ENCODE data around the gene ARF1.

Gene ARF1

DNA sequence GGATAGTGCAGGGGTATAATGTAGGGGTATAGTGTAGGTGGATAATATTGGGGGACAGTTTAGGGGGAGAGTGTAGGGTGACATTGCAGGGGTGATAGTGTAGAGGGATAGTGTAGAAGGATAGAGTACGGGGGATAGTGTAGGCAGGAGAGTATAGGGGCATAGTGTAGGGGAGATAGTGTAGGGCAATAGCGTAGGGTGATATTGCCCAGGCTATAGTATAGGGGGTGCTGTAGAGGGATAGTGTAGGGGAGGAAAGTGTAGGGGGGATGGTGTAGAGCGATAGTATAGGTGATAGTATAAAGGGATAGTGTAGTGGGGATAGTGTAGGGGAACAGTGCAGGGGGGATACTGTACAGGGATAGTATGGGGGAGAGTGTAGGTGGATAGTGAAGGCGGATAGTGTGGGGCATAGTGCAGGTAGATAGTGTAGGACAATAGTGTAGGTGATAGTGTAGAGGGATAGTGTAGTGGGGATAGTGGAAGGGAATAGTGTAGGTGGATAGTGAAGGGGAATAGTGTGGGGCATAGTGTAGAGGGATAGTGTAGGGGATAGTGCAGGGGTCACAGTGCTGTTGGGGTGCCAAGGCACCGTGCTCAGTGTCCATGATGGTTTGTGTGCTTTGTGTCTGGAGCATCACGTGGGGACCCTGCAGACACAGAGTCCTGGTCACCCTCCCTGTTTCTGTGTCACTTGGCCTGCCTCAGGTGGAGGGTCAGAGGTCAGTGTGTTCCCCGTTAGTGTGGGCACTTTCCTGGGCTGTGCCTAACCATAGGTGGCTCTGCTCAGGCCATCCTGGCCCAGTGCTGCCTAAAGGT is 10.5 kb upstream of the ARF1 start:
- no peak for DNase-seq (ENCODE audit: low read depth)
- no peak overlapping the region for H3K4me3 ChIP-seq (ENCODE audit: low read depth, low read length)
- TF ChIP-seq, protein P1, sequence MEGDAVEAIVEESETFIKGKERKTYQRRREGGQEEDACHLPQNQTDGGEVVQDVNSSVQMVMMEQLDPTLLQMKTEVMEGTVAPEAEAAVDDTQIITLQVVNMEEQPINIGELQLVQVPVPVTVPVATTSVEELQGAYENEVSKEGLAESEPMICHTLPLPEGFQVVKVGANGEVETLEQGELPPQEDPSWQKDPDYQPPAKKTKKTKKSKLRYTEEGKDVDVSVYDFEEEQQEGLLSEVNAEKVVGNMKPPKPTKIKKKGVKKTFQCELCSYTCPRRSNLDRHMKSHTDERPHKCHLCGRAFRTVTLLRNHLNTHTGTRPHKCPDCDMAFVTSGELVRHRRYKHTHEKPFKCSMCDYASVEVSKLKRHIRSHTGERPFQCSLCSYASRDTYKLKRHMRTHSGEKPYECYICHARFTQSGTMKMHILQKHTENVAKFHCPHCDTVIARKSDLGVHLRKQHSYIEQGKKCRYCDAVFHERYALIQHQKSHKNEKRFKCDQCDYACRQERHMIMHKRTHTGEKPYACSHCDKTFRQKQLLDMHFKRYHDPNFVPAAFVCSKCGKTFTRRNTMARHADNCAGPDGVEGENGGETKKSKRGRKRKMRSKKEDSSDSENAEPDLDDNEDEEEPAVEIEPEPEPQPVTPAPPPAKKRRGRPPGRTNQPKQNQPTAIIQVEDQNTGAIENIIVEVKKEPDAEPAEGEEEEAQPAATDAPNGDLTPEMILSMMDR (IDR thresholded peaks at IDR 0.05; ENCODE audit: low read depth, low read length, missing control alignments): no peak

DNA sequence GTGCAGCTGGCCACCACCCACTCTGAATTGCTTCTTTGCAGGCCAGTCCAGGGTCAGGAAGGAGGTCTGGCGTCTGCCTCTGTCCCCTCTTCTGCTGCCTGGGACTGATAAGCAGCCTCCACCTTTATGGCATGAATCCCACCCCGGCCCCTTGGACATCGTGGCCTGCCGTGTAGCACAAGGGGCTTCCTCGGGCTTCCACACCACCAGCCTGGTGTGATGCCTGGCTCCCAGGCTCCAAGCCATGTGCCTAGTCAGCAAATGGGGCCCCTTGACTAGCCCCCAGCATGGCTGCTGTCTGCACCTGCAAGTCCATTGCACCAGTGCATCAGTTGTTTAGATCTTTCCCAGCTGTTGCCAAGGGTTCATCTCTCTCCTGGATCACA is 9.9 kb upstream of the ARF1 start:
- TF ChIP-seq, protein P1 (IDR thresholded peaks at IDR 0.05; ENCODE audit: low read depth, low read length, missing control alignments): no peak
- no peak overlapping the region for H3K4me3 ChIP-seq (ENCODE audit: low read depth, low read length)
- no peak for DNase-seq (ENCODE audit: low read depth)

DNA sequence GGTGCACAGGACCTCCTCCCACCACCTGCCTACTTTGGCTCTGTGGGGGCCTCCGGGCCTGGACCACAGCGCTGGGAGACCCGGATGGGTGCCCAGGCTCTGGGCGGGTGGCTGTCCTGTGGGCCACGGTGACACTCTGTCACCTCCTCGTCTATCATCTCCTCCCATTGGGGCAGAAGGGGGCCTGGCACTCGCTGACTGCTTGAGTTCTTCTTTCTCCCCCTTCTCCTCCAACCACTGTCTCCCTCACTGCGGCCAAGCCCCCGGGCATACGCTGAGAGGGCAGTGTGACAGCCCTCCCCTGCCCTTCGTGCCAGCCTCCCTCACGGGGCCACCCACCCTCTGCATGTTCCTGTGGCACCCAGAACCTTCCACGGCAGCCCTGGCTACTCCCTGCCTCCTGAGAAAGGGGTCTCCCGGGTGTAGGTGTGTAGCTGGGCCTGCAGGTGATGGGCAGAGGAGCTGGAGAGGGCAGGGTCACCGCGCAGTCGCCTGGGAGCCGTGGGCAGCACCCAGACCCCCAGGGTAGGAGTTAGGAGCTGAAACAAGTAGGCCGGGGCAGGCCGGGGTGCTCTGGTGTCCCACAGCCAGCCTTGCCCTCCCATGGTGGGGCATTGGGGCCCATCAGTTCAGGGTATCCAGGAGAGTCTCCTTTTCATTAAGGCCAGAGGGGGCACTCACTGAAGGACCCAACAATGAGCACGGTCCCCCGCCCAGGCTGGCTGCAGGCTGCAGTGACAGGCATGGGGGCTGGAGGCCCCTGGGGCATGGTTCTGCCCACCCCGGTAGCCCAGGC is 9.2 kb upstream of the ARF1 start:
- no peak for DNase-seq (ENCODE audit: low read depth)
- H3K4me3 ChIP-seq (ENCODE audit: low read depth, low read length): no peak overlapping the region
- TF ChIP-seq, protein P1 (IDR thresholded peaks at IDR 0.05; ENCODE audit: low read depth, low read length, missing control alignments): no peak

DNA sequence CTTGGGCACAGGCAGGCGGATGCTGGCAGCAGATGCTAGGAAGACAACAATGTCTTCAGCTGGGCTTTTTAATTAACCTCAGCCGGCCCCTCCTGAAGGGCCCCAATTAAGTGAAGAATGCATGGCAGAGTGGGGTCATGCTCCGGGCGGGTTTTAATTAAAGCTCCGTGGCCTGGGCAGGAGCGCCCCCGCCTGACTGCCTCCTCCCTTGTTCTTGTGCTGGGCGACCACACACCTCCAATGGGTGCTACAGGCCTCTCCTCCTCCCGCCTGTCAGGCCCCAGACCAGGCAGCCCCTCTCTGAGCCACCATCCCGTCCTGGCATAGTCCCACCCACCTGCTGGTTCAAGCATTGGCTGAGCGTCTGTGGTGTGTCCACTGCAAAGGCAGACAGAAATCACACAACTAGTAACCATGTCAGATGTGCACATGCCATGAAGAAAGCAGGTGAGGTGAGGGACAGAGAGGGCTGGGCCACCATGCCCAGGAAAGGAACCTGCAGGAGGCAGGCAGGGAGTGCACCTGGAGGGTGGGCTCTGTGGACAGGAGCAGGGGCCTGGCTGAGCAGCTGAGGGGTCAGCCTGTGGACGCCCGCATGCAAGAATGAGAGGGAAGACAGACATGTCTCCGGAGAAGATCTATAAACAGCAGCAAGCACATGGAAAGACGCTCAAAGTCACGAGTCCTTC is 8.5 kb upstream of the ARF1 start:
- no peak for DNase-seq (ENCODE audit: low read depth)
- no peak overlapping the region for H3K4me3 ChIP-seq (ENCODE audit: low read depth, low read length)
- TF ChIP-seq, protein P1 (IDR thresholded peaks at IDR 0.05; ENCODE audit: low read depth, low read length, missing control alignments): no peak

DNA sequence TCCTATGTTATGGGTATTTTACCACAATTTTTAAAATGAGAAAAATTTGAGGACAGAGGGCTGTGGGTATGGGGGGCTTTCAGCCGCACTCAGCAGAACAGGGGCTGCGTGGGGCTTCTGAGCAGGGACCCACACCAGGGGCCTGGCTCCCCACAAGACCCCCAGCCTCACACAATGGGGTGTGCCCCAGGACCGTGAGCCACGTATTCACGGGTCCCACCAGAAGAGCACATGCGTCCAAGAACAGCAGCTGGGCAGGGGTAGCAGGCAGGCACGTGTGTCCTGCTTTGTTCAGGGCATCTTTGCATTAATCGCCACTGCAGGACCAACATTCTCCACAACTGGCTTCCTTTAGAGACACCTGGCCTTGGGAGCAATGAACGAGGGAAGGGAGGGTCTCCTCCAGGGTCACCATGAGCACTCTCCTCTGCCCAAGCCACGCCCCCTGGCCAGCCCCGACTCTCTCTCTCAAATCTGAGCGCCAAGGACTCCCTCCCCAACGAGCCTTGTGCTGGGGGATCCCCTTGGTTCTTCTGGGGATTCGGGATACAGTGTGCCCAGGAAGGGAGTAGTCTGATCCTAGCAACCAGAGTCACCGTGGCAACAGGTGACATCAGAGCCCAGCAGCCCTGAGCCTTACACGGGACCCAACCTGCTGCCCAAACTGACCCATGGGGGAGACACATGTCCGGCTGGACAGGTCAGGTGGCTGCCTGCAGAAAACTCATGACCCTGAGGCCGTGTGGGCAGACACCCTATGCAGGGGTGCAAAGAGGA is 7.4 kb upstream of the ARF1 start:
- TF ChIP-seq, protein P1 (IDR thresholded peaks at IDR 0.05; ENCODE audit: low read depth, low read length, missing control alignments): no peak
- DNase-seq (ENCODE audit: low read depth): no peak
- H3K4me3 ChIP-seq (ENCODE audit: low read depth, low read length): no peak overlapping the region

DNA sequence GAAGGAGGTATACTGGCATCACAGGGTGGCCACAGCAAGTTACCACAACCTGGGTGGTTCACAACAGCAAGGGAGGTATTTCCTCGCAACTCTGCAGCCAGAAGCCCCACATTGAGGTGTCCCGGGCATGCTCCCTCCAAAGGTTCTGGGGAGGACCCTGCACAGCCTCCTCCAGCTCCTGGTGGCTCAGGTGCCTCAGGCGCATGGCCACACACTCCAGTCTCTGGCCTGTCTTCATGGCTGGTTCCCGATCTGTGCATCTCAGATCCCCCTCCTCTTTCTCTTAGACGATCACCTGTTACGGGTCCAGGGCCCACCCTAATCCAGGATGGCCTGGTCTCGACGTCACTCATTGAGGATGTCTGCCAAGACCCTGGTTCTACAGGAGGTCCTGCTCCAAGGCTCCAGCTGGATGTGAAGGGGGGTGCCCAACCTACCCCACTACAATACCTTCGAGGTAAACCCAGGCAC is 6.7 kb upstream of the ARF1 start:
- DNase-seq (ENCODE audit: low read depth): no peak
- TF ChIP-seq, protein P1 (IDR thresholded peaks at IDR 0.05; ENCODE audit: low read depth, low read length, missing control alignments): no peak

More for the DNA sequence above, 6.7 kb upstream of the ARF1 start:
- no peak overlapping the region for H3K4me3 ChIP-seq (ENCODE audit: low read depth, low read length)
